Measurements from ENCODE around the gene PLXDC1.
"Not testable (repeated sequence)": the region's sequence is repeated elsewhere in the genome, so short reads cannot be mapped to it uniquely, and the experiment has no call there.

PLXDC1 gene

DNA sequence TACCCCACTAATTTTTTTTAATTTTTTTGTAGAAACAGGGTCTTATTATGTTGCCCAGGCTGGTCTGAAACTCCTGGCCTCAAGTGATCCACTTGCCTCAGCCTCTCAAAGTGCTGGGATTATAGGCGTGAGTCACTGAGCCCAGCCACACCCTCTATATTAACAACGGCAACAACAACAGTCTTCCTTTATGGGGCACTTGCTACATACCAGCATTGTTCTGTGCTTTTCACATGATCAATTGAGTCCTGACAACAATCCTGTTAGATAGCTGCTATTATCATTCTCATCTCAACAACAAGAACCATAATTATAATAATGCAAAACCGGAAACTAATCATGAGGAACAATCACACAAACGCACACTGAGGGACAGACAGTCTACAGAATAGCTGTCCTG is 27.1 kb upstream of the PLXDC1 start:
- DNase-seq: no peak

DNA sequence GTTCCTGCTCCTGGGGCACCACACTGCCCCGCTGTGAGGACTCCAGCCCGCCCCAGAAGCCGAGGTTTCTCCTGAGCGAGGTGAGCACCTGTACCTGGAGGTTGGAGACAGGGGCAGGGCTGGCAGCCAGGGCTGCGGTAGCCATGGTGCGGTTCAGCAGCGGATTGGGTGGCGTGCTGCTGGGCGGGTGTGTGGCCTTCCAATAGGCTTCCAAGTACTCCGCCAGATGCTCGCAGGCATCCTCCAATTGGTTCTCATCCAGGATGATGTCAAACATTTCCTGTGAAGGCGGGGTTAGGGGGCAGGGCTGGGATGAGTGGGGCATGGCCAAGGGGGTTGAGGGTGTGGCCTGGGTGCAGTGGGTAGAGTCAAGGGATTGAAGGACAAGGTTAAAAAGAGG is 25.8 kb upstream of the PLXDC1 start:
- DNase-seq: peak in 1 of 2 experiments; percentile 25

DNA sequence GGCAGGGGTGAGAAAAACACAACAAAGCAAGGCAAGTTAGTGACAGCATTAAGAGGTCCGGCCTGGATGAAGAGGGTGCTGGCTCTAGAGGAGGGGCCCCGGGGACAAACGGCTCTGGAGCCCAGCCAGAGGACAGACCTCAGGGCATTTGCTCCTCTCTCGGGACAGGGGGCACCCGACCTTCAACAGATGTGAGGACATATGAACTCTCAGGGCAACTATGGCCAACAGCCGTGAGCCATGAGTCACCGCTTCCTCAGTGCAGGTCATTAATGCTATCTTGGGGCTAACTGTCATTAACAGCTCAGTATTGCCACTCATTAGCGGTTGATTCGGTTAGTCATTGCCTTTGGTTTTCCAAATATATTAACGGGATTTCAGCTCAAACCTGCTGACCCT is 24.3 kb upstream of the PLXDC1 start:
- no peak for DNase-seq

DNA sequence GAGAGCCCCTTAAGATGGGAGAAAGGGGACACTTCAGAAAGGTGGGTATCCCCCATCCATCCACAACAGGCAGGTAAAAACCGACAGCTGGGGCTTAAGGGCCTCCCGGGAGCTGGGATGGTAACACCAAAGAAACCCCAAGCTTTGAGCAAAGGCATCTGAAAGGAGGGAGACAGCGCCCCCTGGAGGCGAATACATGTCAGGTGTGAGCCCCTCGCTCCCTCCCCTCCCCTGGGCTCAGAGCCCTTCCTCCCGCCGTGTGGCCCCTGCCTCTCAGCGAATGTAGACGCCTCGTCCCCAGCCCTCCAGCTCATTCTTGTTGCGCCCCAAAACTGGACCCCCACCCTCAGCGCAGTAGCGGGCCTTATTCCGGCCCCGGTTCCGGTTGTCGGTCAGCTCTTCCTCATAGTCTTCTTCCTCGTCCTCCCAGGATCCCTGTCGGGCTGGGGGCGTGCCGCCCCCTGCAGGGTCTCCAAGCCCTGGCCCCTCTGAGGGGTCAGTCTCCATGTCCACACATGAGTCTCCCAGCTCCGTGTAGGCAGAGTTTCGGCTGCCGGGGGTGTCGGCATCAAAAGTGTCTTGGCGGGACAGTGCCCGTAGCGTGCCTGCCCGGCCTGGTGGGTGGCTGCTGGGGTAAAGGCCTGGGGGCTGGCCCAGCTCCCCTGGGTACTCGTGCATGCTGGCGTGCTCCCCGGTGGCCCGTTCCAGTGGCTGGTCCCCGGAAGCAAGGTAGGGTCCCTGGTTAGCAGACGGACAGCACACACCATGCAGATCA is 23.7 kb upstream of the PLXDC1 start:
- peak; percentile 76 to 82 for DNase-seq

DNA sequence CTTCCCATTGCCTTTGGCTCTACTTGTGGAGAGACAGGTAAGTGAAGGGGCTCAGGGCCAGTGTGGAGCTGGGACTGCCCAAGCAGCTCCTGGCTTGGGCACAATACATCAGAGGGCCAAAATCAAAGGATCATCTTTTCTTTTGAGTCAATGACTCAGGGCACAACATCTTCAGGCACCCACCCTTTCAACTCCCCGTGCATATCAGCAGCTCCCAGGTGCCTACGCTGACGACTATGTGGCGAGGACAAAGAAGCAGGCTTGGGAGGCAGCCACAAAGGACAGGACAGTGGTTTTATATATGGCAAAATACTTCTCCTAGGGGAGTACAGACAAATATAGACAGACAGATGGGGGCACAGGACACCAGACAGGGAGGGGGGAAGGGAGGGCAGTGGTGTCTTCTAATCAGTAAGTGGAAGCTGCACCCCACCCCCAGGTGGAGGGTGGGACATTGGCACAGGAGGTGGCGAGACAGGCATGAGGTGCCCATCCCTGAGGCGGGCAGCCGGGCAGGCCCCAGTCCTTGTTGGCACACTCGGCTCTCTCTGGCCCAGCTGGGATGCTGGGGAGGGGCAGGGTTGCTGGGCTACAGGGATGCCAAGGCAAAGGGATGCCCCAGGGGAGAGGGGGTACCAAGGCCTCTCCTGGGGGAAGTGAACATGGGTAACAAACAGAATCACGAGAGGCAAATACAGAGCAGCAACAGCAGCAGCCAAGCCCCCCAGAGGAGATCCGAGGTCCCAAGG is 22.3 kb upstream of the PLXDC1 start:
- DNase-seq: no peak

DNA sequence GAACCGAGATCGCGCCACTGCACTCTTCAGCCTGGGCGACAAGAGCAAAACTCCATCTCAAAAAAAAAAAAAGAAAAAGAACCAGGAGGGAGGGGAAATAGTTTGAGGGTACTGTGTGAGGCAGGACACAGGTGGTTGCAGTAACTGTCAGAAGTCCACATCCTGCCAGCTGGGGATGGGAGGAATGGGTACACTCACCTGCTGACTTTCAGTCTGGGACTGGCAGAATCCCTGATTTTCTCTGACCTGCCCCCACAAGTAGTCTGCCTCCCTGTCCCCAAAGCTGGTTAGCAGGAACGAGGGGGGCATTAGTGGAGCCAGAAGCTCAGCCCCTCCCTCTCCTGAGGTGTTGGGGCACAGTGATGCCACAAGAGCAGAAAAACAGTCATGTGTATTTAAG is 21.6 kb upstream of the PLXDC1 start:
- no peak for DNase-seq

DNA sequence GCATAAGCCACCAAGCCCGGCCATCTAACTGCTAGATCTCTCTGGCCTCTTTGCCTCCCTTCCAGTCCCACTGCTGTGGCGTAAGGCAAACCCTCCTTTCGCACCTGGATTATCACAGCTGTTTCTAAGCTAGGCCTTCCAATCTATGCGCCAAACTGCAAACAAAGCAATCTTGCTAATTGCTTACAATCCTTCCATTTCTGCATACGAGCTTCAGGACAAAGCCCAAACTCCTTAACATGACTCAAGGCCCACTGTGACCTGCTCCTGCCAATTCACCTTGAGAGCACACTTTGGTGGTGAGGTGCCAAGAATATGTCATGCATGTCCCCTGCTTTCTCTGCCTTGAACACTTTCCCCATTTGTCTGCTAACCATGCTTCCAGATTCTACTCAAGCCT is 20.5 kb upstream of the PLXDC1 start:
- DNase-seq: no peak

DNA sequence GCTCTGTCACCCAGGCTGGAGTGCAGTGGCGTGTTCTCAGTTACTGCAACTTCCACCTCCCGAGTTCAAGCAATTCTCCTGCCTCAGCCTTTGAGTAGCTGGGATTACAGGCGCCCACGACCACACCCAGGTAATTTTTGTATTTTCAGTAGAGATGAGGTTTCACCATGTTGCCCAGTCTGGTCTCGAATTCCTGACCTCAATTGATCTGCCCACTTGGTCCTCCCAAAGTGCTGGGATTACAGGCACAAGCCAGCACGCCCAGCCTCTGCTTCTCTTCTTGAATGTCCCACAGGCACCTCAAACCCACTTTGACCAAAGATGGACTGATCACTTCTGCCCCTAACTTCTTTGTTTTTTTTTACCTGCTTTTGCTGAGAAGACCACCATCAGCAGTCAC is 19.1 kb upstream of the PLXDC1 start:
- DNase-seq: no peak

DNA sequence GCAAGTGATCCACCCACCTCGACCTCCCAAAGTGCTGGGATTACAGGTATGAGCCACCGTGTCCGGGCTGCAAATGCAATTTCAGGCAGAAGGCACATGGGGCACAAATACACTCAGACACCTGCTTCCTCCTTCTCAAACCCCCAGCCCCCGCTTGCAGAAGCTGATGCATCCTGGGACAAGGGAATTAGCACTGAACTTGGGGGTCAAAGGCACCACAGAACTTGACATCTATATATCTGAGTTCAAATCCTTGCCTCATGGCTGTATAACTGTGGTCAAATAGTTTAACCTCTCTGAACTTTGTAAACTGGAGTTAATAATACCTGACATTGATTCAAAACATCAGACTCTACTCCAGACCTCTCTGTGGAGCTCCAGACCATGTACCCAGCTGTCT is 18.7 kb upstream of the PLXDC1 start:
- DNase-seq: no peak

DNA sequence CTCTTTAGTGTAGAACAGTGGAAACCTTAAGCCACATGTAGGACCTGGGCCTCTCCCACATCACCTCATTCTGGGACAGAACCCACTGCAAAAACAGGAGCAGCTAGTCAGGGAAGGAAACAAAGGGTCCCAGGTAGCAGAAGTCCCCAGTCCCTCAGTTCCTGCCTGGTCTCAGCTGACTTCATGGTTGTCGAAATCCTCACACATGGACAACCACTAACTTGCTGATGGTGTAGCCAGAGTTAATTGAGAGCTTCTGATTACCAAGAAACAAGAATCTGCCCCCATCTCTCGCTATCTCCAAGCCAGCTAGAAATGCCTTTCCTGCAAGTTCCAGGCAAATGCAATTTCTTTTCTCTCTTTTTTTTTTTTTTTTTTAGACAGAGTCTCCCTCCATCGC is 18.1 kb upstream of the PLXDC1 start:
- DNase-seq: no peak

DNA sequence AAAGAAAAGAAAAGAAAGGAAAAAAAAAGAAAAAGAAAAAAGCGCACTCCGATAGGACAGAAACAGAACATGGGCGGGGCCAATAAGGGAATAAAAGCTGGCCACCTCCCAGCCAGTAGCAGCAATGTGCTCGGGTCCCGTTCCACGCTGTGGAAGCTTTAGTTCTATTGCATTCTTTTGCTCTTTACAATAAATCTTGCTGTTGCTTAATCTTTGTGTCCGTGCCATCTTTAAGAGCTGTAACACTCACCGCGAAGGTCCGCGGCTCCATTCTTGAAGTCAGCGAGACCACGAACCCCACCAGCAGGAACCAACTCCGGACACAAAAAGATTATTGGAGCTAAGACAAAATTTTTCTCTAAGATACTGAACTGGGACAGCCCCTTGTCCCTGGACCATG is 17.7 kb upstream of the PLXDC1 start:
- no peak for DNase-seq

DNA sequence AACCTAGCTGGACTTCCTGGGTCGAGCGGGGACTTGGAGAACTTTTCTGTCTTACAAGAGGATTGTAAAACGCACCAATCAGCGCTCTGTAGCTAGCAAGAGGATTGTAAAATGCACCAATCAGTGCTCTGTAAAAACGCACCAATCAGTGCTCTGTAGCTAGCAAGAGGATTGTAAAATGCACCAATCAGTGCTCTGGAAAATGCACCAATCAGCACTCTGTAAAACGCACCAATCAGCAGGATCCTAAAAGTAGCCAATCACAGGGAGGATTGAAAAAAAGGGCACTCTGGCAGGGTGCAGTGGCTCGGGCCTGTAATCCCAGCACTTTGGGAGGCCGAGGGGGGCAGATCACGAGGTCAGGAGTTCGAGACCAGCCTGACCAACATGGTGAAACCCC is 17.1 kb upstream of the PLXDC1 start:
- DNase-seq: not testable (repeated sequence)

DNA sequence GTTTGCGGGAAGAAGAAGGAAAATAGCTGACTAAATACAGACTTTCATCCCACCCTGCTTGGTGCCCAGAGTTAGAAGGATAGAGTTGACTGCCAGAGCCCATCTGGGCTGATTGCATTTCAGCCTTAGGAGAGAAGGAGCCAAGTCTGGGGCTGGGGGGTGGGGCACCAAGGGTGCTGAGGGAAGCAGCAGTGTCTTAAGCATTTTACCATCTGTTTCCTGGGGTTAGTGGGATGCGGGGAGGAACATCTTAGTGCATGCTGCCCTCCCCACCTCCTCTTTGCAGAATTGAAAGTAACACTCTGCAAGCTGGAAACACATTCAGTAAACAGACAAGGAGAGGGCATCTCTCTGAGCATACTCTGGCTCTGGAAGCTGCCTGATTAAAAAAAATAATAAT is 16.0 kb upstream of the PLXDC1 start:
- no peak for DNase-seq

DNA sequence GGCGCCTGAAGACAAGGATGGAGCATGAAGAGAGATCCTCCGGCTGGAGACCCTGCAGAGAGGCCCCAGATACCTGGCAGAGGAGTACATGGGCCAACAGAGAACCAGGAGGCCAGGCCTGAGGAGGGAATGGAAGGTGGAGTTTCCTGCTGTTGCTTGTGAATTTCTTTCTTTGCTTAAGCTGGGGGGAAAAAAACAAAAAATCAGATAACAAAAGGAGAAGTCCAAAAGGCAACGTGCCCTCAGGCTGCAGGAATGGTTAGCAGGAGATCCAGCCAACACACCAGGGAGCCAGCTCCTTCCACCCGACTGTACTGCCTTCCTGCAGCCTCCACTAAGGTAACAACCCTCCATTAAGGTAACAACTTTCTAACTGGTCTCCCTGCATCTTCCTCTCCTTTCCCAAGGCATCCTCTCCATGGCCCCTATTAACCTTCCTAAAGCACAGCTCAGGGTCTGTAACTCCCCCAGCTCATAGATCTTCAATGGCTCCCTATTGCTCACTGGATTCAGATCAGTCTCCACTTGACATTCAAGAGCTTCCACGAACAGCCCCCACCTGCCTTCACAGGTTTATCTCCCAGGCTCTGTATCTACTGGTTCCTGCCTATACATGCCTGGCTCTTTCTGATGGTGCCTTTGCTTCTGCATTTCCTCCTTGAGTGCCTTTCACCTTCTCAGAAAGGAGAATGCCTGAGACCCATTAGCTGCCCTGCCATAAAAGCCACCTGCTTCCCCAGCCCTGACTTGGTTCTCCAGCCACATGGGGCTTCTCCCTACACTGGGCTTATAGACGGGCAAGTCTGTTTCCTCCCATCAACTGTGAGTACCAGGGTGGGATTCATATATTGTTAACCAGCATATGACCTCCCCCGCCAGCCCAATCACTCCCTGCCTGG is 15.2 kb upstream of the PLXDC1 start:
- no peak for DNase-seq

DNA sequence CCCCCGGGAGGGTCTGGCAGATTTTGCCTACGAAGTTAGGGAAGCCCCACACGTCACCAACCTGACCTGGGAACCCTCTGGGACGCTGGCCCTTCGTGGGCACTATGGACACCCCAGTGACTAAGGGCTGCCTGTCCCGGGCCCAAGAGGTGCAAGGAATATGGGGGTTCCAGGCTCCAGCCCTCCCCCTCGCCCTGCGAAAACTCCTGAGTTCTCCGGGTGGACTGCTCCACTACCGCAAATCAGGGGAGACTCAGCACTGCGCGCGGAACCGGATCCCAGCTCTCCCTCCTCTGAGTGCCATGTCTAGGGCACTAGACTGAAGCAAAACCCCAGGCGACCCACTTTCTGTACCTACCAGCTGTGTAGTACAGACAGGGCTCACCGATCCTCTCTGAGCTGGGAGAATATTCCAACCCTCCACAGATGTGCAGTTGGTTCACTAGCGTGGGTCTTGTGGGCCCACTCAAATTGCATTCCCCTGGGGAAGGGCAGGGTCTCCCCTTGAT is 14.5 kb upstream of the PLXDC1 start, which contains the start of gene ARL5C:
Gene ARL5C, minus strand, starts transcription at position 321 of the 509 bp plus-strand sequence. CDS start 401 bp downstream, outside the sequence.
- DNase-seq: no peak

DNA sequence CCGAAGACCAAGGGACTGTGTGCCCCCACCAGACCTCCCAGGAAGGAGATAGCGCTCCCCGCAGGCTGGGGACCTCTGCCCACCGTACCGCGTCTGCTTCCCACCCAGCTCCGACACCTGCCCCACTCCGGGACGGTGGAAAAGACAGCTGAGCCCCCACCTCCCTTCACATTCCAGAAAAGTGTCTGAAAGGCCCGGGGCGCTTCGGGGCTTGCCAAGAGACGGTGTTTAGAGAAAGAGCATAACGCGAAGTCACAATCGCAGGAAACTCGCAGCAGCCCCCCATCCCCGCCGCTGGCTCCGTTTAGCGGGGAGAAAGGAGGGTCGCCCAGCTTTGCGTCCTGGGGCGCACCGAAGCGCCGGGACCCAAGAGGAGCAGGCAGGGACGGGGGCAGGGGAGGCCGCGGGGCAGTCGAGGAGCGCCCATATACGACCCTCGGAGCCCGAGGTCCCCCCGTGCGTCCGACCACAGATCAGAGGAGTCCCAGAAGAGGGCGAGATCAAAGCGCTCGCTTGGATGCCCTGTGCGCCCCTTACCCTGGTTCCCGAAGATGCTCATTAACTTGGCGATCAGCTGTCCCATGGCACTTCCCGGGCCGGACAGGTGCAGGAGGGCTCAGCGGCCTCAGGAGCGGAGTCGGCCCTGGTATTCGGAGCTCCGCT is 13.9 kb upstream of the PLXDC1 start:
- no peak for DNase-seq

DNA sequence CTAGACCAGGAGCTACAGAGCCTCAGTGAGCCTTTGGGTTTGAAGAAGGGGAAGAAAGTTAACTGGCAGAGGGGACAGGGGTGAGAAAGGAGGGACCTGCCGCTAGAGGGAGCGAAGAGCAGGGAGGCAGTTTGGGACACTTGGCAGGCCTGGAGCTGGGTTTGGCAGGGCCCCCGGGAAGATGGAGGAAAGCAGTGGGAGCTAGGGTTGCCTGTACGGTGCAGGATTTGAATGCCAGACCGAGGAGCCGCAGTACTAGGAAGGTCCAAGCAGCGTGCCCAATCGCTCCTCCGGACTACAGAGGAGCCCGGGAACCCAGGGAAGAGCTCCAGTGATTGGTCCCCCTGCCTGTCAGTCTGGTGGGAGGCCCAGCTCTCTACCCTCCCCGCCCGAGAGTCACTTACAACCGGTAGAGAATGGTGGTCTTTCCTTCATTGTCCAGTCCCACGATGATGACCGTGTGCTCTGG is 13.3 kb upstream of the PLXDC1 start:
- peak; percentile 76 to 84 for DNase-seq

DNA sequence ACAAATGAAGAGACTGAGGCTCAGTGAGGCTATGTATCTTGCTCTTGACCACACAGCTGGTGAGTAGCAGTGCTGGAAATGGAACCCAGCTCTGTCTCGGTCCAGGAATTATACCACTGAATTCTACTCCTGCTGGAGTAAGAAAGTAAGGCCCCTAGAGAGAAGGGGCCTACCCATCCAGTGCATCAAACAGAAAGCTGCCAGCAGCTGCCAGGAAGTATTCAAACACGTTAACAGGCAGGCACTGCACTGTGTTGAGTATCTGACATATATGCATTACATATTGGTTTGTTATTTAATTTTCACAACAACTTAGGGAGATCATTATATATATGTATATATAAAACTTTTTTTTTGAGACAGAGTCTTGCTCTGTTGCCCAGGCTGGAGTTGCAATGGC is 10.5 kb upstream of the PLXDC1 start:
- DNase-seq: no peak

DNA sequence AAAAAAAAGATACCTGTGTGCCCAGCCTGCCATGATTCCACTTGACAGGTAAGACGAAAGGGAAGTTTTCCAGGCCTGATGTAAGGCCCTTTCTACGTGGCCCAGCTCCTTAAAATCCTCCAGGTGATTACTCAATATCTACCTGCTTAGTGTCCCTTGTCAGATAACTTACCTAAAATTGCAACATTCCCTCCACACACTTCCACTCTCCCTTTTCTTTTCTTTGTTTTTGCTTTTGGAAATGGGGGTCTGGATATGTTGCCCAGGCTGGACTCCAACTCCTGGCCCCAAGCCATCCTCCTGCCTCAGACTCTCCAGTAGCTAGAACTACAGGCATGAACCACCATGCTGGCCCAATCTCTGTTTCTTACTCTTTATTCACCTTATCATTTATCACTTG is 7.2 kb upstream of the PLXDC1 start:
- DNase-seq: no peak

DNA sequence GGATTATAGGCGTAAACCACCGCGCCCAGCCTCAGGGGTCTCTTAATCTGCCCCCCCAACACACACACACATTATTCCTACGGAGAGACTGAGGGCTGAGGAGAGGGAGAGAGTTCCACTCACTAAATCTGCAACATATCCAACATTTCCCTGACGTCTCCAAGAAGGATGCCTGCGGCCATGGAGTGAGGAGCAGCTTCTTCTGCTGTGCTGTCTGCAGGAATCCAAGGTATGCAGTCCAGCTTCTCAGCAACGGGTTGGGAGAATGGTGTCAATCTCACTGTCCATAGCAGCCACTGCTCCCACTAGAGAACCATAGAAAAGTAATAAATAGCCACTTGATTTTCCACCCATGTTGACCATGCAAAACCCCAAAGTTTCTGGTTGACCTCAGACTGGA is 5.1 kb upstream of the PLXDC1 start:
- no peak for DNase-seq

DNA sequence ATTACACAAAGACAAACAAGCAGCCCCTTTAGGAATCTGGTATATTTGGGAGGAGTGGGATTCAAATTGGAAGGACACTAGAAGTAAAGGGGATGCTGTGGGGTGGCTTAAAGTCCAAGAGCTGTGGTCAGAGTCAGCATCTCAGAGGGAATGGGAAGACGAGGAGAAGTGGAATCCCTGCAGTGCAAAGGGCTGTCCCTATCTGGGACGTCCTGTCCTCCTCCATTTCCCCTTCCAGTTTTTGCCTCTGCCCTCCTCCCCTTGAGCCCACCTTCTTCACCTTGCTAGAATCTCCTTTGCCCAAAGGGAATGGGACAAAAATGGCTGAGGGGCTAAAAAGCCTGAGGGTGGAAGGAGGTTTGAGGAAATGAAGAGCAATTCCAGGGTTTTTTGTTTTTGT is 4.2 kb upstream of the PLXDC1 start:
- DNase-seq: no peak

DNA sequence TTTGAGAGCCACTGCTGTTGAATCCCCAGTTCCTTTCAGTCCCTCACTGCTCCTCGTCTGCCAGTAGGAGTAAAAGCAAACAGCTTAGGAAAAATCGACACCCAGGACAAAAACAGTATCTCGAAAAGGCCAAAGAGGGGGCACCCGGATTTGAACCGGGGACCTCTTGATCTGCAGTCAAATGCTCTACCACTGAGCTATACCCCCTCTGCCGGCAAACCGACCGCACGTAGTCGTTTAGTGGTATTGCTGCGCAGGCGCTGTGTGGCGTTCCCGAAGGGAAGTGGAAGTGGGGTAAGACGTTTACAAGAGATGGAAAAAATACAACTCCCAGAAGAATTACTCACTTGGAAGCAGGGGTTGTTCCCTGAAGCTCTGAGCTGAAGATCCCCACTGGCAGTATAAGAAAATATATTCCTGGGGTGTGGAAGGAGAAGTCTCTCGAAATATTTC is 2.2 kb upstream of the PLXDC1 start:
- peak; percentile 95 to 96 for DNase-seq
